A673 (cell line): ENCODE measurements around the gene TSHZ2.

Experiments
- EZH2 ChIP-seq: fragments of 200-600 bp; sonication (generic); IDR thresholded peaks from 2 replicates; pipeline ENCODE4 v1.6.1; 2017; ENCODE audit warnings: borderline replicate concordance, low read depth, mild to moderate bottlenecking, mixed read lengths, antibody characterized with exemption, low read length; ENCODE audit not compliant: poor library complexity, severe bottlenecking
- TF ChIP-seq, protein P1 (sequence below): fragments of 300-800, 200-600 bp; sonication (generic); conservative IDR thresholded peaks from 2 replicates; pipeline ENCODE4 v1.5.1; 2017; ENCODE audit warnings: low read depth, mild to moderate bottlenecking, antibody characterized with exemption, low read length, moderate library complexity, mixed read lengths

DNA sequence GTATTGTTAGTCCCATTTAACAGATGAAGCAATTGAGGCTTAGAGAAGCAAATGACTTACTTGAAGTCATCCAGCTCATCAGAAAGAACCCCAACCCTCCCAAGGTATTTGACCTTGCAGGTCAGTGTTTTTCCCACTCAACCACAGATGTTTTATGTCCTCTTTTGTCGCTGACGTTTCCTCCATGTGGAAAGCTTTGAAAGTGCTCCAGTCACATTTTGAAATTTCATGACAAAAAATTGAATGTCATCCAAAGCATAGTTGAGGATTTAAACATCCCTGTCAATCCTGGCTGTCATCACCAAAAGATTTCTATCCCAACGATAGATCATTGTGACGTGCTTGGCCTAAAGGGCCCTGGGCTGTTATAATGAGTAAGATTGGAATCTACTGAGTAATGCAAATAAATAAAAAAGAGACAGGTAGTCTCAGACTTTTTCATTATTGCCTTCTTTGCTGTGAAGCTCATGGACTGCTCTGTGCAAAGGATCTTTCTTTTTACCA lies 102.7 kb downstream of the TSHZ2 start:
- TF ChIP-seq EZH2: no peak
- TF ChIP-seq, protein P1, sequence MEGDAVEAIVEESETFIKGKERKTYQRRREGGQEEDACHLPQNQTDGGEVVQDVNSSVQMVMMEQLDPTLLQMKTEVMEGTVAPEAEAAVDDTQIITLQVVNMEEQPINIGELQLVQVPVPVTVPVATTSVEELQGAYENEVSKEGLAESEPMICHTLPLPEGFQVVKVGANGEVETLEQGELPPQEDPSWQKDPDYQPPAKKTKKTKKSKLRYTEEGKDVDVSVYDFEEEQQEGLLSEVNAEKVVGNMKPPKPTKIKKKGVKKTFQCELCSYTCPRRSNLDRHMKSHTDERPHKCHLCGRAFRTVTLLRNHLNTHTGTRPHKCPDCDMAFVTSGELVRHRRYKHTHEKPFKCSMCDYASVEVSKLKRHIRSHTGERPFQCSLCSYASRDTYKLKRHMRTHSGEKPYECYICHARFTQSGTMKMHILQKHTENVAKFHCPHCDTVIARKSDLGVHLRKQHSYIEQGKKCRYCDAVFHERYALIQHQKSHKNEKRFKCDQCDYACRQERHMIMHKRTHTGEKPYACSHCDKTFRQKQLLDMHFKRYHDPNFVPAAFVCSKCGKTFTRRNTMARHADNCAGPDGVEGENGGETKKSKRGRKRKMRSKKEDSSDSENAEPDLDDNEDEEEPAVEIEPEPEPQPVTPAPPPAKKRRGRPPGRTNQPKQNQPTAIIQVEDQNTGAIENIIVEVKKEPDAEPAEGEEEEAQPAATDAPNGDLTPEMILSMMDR: no peak
